Panc1 (cell line): Measurements from ENCODE around the gene POU2F1. TPM values are rescaled to one million over a fixed set of nuclear protein-coding genes. Genes with fewer than 3 reads are reported as not detected.

Source experiments
- ATAC-seq: fragments of 200-7000 bp; cut with Tn5 transposase; 2 replicates; pipeline ENCODE4 v1.9.1; 2020; ENCODE audit warnings: mild to moderate bottlenecking, moderate library complexity
- BruUV-seq: library from RNA; stranded (reverse); fragments of 400-500 nt; replicated peaks from 2 replicates; lab custom pipeline; 2021; lab: Mats Ljungman, UMichigan
- CTCF ChIA-PET: fragments of 300-600 bp; sonication (Branson Sonifier 250); formaldehyde crosslinking; loops from one replicate; lab custom pipeline; 2022; ENCODE audit warnings: antibody characterized with exemption; lab: Charles Lee
- POLR2A ChIA-PET: fragments of 300-600 bp; sonication (Branson Sonifier 250); formaldehyde crosslinking; loops from one replicate; lab custom pipeline; 2022; ENCODE audit warnings: antibody characterized with exemption; lab: Charles Lee
- DNase-seq: peaks from one replicate; pipeline ENCODE4 v3.0.0-alpha.2; 2010; ENCODE audit warnings: low read depth, low spot score
- H3K27ac ChIP-seq: 2 replicates; pipeline ENCODE4 v1.5.1; 2011; ENCODE audit warnings: mild to moderate bottlenecking, low read length, inconsistent platforms
- H3K27me3 ChIP-seq: fragments of 200-500 bp; sonication (Bioruptor generic); 2 replicates; pipeline ENCODE4 v1.6.0; 2014; ENCODE audit warnings: low read length, inconsistent platforms; ENCODE audit not compliant: control insufficient read depth, insufficient read depth
- H3K36me3 ChIP-seq: fragments of 200-500 bp; sonication (Bioruptor generic); 2 replicates; pipeline ENCODE4 v1.5.1; 2014; ENCODE audit warnings: inconsistent platforms, mild to moderate bottlenecking, low read length, moderate library complexity; ENCODE audit not compliant: control insufficient read depth, insufficient read depth
- H3K4me1 ChIP-seq: 2 replicates; pipeline ENCODE4 v1.5.1; 2011; ENCODE audit warnings: inconsistent platforms, mild to moderate bottlenecking, low read length, moderate library complexity; ENCODE audit not compliant: control insufficient read depth, insufficient read depth
- H3K4me3 ChIP-seq, 2 experiments: 2 replicates each; pipeline ENCODE4 v1.5.1; 2011 to 2012; ENCODE audit warnings: low read depth in 2 of 2, low read length in 2 of 2, mild to moderate bottlenecking in 2 of 2, inconsistent platforms in 1 of 2, moderate library complexity in 1 of 2
- H3K9me3 ChIP-seq: fragments of 200-500 bp; sonication (Bioruptor generic); 2 replicates; pipeline ENCODE4 v1.5.1; 2014; ENCODE audit warnings: low read depth, mild to moderate bottlenecking, inconsistent platforms, low read length, moderate library complexity; ENCODE audit not compliant: control insufficient read depth, insufficient read depth
- CTCF ChIP-seq: fragments of 450-650 bp; IDR thresholded peaks from 2 replicates; pipeline ENCODE4 v1.5.1; 2017; ENCODE audit warnings: mild to moderate bottlenecking
- POLR2AphosphoS5 ChIP-seq: IDR thresholded peaks from 2 replicates; pipeline ENCODE4 v1.6.1; 2012; ENCODE audit warnings: mild to moderate bottlenecking, low read depth, low read length, moderate library complexity
- REST ChIP-seq, 2 experiments: IDR thresholded peaks; 2 replicates each; pipeline ENCODE4 v1.6.1; 2011 to 2012; ENCODE audit warnings: low read depth in 2 of 2, control low read depth in 1 of 2, low read length in 1 of 2, mild to moderate bottlenecking in 1 of 2, moderate library complexity in 1 of 2; ENCODE audit not compliant: insufficient read depth in 1 of 2
- SIN3A ChIP-seq: IDR thresholded peaks from 2 replicates; pipeline ENCODE4 v1.6.1; 2012; ENCODE audit warnings: low read depth, mild to moderate bottlenecking, low read length, moderate library complexity, borderline replicate concordance; ENCODE audit not compliant: insufficient read depth
- TCF7L2 ChIP-seq: IDR thresholded peaks from 2 replicates; pipeline ENCODE4 v1.6.1; 2011; ENCODE audit warnings: mild to moderate bottlenecking, low read depth, low read length, inconsistent platforms
- in situ Hi-C: cut with HindIII; loops from 2 replicates; pipeline ENCODE4 v1.10.0; 2016; ENCODE audit warnings: low sequenced_read_pairs, low pct_unique_long_range_greater_than_20kb
- intact Hi-C: fragments of 100-400 bp; cut with micrococcal nuclease; formaldehyde crosslinking; loops from one replicate; pipeline ENCODE4 v1.10.0; 2022; ENCODE audit not compliant: unreplicated experiment
- total RNA-seq: library from RNA; stranded (reverse); gene quantifications from one replicate; pipeline ENCODE4 v1.2.1, GENCODE V29; 2021; ENCODE audit not compliant: unreplicated experiment

POU2F1 gene
- total RNA-seq, 1 experiment from 2014 or later, result 17.1 TPM

DNA sequence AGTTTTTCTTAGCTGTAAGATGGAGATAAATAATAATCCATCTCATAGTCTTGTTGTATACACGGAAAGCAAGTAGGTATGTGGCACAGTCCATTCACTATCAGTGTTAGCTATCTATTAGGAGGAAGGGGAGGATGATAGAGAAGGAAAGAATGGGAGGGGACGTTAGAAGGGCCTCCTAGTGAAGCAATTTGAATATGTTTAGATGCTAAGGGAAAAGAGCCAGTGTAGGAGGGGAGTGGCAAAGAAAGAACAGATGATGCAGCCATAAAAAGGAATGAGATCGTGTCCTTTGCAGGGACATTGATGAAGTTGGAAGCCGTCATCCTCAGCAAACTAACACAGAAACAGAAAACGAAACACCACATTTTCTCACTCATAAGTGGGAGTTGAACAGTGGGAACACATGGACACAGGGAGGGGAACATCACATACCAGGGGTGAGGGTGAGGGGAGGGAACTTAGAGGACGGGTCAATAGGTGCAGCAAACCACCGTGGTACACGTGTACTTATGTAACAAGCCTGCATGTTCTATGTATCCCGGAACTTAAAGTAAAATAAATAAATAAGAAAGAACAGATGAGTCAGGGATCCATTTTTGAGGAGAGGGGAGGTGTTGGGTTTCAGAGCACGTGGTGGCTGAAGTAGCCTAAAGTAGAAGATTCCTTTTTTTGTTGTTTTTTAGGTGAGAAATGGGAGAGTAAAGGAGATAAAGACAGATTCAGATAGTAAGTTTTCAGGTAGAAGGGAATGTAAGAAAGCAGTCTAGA lies 124.1 kb downstream of the POU2F1 start:
- Histone ChIP-seq H3K9me3 (no peaks in the 10 kb centered on the region), H3K4me3 (no peak overlapping the region), H3K4me1 (no peaks in the 10 kb centered on the region), H3K27me3 (no peaks in the 10 kb centered on the region), H3K36me3 (no peaks in the 10 kb centered on the region), H3K27ac (no peak overlapping the region)
- CTCF ChIA-PET, result no interaction called here
- BruUV-seq, result no TSS peak
- TF ChIP-seq TCF7L2 (no peak), REST (IDR thresholded peaks at IDR 0.05; ENCODE audit: insufficient read depth in 1 of 2, low read depth in 2 of 2, low read length in 1 of 2) (no peak), CTCF (no peak), POLR2AphosphoS5 (no peak), SIN3A (no peak)
- DNase-seq (no peak), ATAC-seq (no peak)
- intact Hi-C loops (no loop called here), in situ Hi-C loops (no loop called here)
- POLR2A ChIA-PET, result no interaction called here

GRCh38 chr1:167345386-167345733 lies 124.7 kb downstream of the POU2F1 start:
- Histone ChIP-seq H3K27ac (no peak overlapping the region), H3K36me3 (no peaks in the 10 kb centered on the region), H3K4me3 (no peak overlapping the region), H3K27me3 (no peaks in the 10 kb centered on the region), H3K9me3 (no peaks in the 10 kb centered on the region), H3K4me1 (no peaks in the 10 kb centered on the region)
- ATAC-seq (no peak), DNase-seq (no peak)
- TF ChIP-seq POLR2AphosphoS5, result no peak
- no peak for TF ChIP-seq CTCF
- TF ChIP-seq SIN3A, result no peak
- TF ChIP-seq TCF7L2, result no peak
- TF ChIP-seq REST (IDR thresholded peaks at IDR 0.05; ENCODE audit: insufficient read depth in 1 of 2, low read depth in 2 of 2, low read length in 1 of 2), result no peak
- CTCF ChIA-PET, result no interaction called here
- BruUV-seq, result no TSS peak
- in situ Hi-C loops (no loop called here), intact Hi-C loops (no loop called here)
- POLR2A ChIA-PET, result no interaction called here
